ENCODE measurements around the gene ETV3.

ETV3 gene

DNA sequence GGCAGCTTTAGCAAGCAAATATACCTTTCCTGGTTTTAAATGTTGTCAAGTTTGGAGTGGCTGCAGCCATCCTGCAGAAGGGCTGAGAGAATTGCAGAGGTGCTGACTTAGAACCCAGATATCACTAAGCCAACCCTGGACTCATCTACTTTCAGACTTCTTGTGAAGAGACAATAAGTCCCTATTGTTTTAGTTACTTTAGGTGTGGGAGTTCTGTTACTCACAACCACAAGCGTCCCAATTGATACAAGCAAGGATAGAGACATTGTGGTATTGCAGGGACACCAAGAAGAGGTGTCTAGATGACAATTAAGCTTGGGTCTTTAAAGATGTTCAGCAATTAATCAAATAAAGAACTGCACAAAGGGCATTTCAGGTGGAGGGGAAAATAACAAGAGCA is 8.8 kb upstream of the ETV3 start:
- no peak overlapping the region for H3K4me3 ChIP-seq (ENCODE audit: low read depth, low read length)
- TF ChIP-seq CTCF (IDR thresholded peaks at IDR 0.05; ENCODE audit: insufficient read depth, low read depth, low read length, missing control alignments): no peak
- no peak for DNase-seq (ENCODE audit: low read depth)

DNA sequence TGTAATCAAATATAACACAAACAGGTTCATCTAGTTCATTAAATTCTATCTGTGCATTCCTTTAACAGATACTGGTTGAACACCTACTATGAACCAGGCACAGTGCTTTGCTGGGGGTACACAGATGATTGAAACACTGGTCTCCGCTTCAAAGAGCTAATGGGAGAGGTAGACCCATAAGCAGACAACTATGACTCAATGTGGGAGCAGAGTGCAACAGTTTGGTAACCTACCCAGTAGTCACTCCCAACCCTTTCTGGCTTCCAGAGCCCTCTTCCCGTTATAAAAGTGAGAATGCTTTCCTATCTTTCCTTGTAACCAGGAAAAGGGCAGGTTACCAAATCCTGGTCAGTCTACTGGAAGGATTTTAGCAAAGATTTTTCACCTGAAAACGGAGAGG is 8.0 kb upstream of the ETV3 start:
- H3K4me3 ChIP-seq (ENCODE audit: low read depth, low read length): no peak overlapping the region
- no peak for DNase-seq (ENCODE audit: low read depth)
- TF ChIP-seq CTCF (IDR thresholded peaks at IDR 0.05; ENCODE audit: insufficient read depth, low read depth, low read length, missing control alignments): no peak

- DNase-seq (ENCODE audit: low read depth): no peak
- TF ChIP-seq CTCF (IDR thresholded peaks at IDR 0.05; ENCODE audit: insufficient read depth, low read depth, low read length, missing control alignments): no peak
- no peak overlapping the region for H3K4me3 ChIP-seq (ENCODE audit: low read depth, low read length)
Observed at GRCh38 chr1:157145076-157145475, 6.9 kb upstream of the ETV3 start.

- H3K4me3 ChIP-seq (ENCODE audit: low read depth, low read length): no peak overlapping the region
- TF ChIP-seq CTCF (IDR thresholded peaks at IDR 0.05; ENCODE audit: insufficient read depth, low read depth, low read length, missing control alignments): no peak
- DNase-seq (ENCODE audit: low read depth): no peak
Observed at GRCh38 chr1:157144509-157144908, 6.3 kb upstream of the ETV3 start.

- no peak for TF ChIP-seq CTCF (IDR thresholded peaks at IDR 0.05; ENCODE audit: insufficient read depth, low read depth, low read length, missing control alignments)
- DNase-seq (ENCODE audit: low read depth): no peak
- no peak overlapping the region for H3K4me3 ChIP-seq (ENCODE audit: low read depth, low read length)
Observed at GRCh38 chr1:157142765-157143423, 4.7 kb upstream of the ETV3 start.

DNA sequence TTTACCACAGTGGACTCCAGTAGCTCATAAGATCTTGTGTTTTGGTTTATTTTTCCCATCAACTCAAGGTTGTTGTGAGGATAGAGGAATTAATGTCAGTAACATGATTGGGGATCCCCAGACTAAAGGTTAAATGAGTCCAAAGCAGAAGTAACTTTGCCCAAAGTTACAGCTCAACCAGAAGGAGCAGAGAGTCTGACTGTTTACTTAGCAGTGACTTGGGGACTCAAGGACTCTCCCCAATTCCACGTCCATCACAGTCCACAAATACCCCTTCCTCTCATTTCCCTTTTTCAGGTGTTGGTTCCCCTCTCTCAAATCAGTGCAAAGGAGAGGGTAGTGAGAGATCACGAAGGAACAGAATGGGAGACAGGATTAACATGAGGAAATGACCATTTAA is 4.0 kb upstream of the ETV3 start:
- no peak for TF ChIP-seq CTCF (IDR thresholded peaks at IDR 0.05; ENCODE audit: insufficient read depth, low read depth, low read length, missing control alignments)
- DNase-seq (ENCODE audit: low read depth): no peak
- no peak overlapping the region for H3K4me3 ChIP-seq (ENCODE audit: low read depth, low read length)

DNA sequence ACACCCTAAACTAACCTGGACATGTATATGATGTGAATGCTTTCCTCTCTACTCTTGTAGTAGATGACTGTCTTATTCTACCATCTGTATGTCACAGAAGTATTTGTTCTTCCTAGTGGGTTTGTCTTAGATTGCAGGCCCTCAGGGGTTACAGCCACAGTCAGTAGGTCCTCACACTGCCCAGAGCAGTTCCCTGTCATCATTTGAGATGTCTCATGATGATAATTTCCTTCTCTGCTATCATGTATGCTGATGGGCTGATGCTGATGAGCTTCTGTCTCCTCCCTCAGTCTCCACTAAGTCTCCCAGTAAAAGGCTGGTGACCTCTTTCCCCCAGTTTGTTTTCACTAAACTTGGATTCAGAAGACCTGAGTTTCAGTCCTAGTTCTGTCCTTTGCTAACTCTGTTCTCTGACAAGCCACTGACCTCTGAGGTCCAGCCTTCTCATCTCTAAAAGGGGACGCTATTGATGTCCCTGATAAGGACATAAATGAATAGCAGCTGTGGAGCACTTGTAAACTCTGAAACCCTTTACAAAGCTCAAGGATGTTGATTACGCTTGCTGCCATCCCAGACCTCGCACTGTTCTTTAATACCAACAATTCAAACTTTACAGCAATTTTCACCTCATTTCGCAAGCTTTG is 3.1 kb upstream of the ETV3 start:
- no peak overlapping the region for H3K4me3 ChIP-seq (ENCODE audit: low read depth, low read length)
- no peak for DNase-seq (ENCODE audit: low read depth)
- no peak for TF ChIP-seq CTCF (IDR thresholded peaks at IDR 0.05; ENCODE audit: insufficient read depth, low read depth, low read length, missing control alignments)

Data from GM12865 (cell line).